ENCODE results near the gene FREM1.

- no peak for TF ChIP-seq ZKSCAN8 (CRISPR knock-in tag; IDR thresholded peaks at IDR 0.05; ENCODE audit: borderline replicate concordance)
- TF ChIP-seq E2F1 (CRISPR knock-in tag; IDR thresholded peaks at IDR 0.05) = no peak
- no peak for TF ChIP-seq POLR2A (IDR thresholded peaks at IDR 0.05; ENCODE audit: insufficient read depth in 1 of 2, low read depth in 2 of 2, low read length in 2 of 2)
- TF ChIP-seq ZNF101 (CRISPR knock-in tag; IDR thresholded peaks at IDR 0.05; ENCODE audit: borderline replicate concordance, low read depth) = no peak
- TF ChIP-seq ZBTB14 (CRISPR knock-in tag; IDR thresholded peaks at IDR 0.05) = no peak
- TF ChIP-seq CTCF (CRISPR knock-in tag; IDR thresholded peaks at IDR 0.05) = no peak
- no peak for TF ChIP-seq EZH2 (conservative IDR thresholded peaks at IDR 0.05; ENCODE audit: low read depth, low read length)
- no peak for TF ChIP-seq RERE (CRISPR knock-in tag; IDR thresholded peaks at IDR 0.05; ENCODE audit: low read depth)
- no peak for TF ChIP-seq ZNF569 (CRISPR knock-in tag; IDR thresholded peaks at IDR 0.05; ENCODE audit: borderline replicate concordance)
Measured at GRCh38 chr9:14741369-14741768, 168.9 kb downstream of the FREM1 start.
